Measurements from ENCODE around the gene P3H2. TPM values are rescaled to one million over a fixed set of nuclear protein-coding genes. Genes with fewer than 3 reads are reported as not detected.

The P3H2 gene
- total RNA-seq, 1 experiment from 2014 or later = 102 TPM

- in situ Hi-C loops (cut with HindIII; ENCODE audit: low sequenced_read_pairs) = no loop called here
- no peak for DNase-seq (ENCODE audit: low spot score)
Observed at GRCh38 chr3:190036631-190037030, 84.1 kb downstream of the P3H2 start.

GRCh38 chr3:190034446-190034845, 86.3 kb downstream of the P3H2 start:
- in situ Hi-C loops (cut with HindIII; ENCODE audit: low sequenced_read_pairs) = no loop called here
- DNase-seq (ENCODE audit: low spot score) = no peak

GRCh38 chr3:190032923-190033322, 87.8 kb downstream of the P3H2 start:
- in situ Hi-C loops (cut with HindIII; ENCODE audit: low sequenced_read_pairs) = no loop called here
- DNase-seq (ENCODE audit: low spot score) = no peak

- in situ Hi-C loops (cut with HindIII; ENCODE audit: low sequenced_read_pairs) = no loop called here
- DNase-seq (ENCODE audit: low spot score) = no peak
Observed at GRCh38 chr3:190031887-190032752, 88.6 kb downstream of the P3H2 start.

- in situ Hi-C loops (cut with HindIII; ENCODE audit: low sequenced_read_pairs) = no loop called here
- DNase-seq (ENCODE audit: low spot score) = no peak
Observed at GRCh38 chr3:190027116-190027515, 93.6 kb downstream of the P3H2 start.

- in situ Hi-C loops (cut with HindIII; ENCODE audit: low sequenced_read_pairs) = no loop called here
- DNase-seq (ENCODE audit: low spot score) = no peak
Observed at GRCh38 chr3:190026154-190026553, 94.5 kb downstream of the P3H2 start.

GRCh38 chr3:190024912-190025311, 95.8 kb downstream of the P3H2 start:
- DNase-seq (ENCODE audit: low spot score) = no peak
- in situ Hi-C loops (cut with HindIII; ENCODE audit: low sequenced_read_pairs) = no loop called here

- in situ Hi-C loops (cut with HindIII; ENCODE audit: low sequenced_read_pairs) = no loop called here
- DNase-seq (ENCODE audit: low spot score) = no peak
Observed at GRCh38 chr3:190019844-190020243, 100.9 kb downstream of the P3H2 start.

- no peak for DNase-seq (ENCODE audit: low spot score)
- in situ Hi-C loops (cut with HindIII; ENCODE audit: low sequenced_read_pairs) = no loop called here
Observed at GRCh38 chr3:190019006-190019405, 101.7 kb downstream of the P3H2 start.

- in situ Hi-C loops (cut with HindIII; ENCODE audit: low sequenced_read_pairs) = no loop called here
- no peak for DNase-seq (ENCODE audit: low spot score)
Observed at GRCh38 chr3:190018460-190018859, 102.2 kb downstream of the P3H2 start.

GRCh38 chr3:190017521-190018288, 103.0 kb downstream of the P3H2 start:
- DNase-seq (ENCODE audit: low spot score) = peak; percentile 29
- in situ Hi-C loops (cut with HindIII; ENCODE audit: low sequenced_read_pairs) = no loop called here

- in situ Hi-C loops (cut with HindIII; ENCODE audit: low sequenced_read_pairs) = no loop called here
- no peak for DNase-seq (ENCODE audit: low spot score)
Observed at GRCh38 chr3:190016966-190017365, 103.7 kb downstream of the P3H2 start.

GRCh38 chr3:190014940-190015339, 105.8 kb downstream of the P3H2 start:
- DNase-seq (ENCODE audit: low spot score) = no peak
- in situ Hi-C loops (cut with HindIII; ENCODE audit: low sequenced_read_pairs) = no loop called here

- DNase-seq (ENCODE audit: low spot score) = peak; percentile 20
- in situ Hi-C loops (cut with HindIII; ENCODE audit: low sequenced_read_pairs) = no loop called here
Observed at GRCh38 chr3:190013943-190014924, 106.5 kb downstream of the P3H2 start.

GRCh38 chr3:190012784-190013183, 107.9 kb downstream of the P3H2 start:
- in situ Hi-C loops (cut with HindIII; ENCODE audit: low sequenced_read_pairs) = no loop called here
- no peak for DNase-seq (ENCODE audit: low spot score)

GRCh38 chr3:190012314-190012782, 108.3 kb downstream of the P3H2 start:
- in situ Hi-C loops (cut with HindIII; ENCODE audit: low sequenced_read_pairs) = no loop called here
- DNase-seq (ENCODE audit: low spot score) = peak; percentile 41

GRCh38 chr3:190010486-190010885, 110.2 kb downstream of the P3H2 start:
- DNase-seq (ENCODE audit: low spot score) = no peak
- in situ Hi-C loops (cut with HindIII; ENCODE audit: low sequenced_read_pairs) = no loop called here

GRCh38 chr3:190009614-190010013, 111.1 kb downstream of the P3H2 start:
- in situ Hi-C loops (cut with HindIII; ENCODE audit: low sequenced_read_pairs) = no loop called here
- no peak for DNase-seq (ENCODE audit: low spot score)

GRCh38 chr3:190008432-190008831, 112.3 kb downstream of the P3H2 start:
- no peak for DNase-seq (ENCODE audit: low spot score)
- in situ Hi-C loops (cut with HindIII; ENCODE audit: low sequenced_read_pairs) = no loop called here
